ENCODE measurements around the gene TSPYL1.

DNA sequence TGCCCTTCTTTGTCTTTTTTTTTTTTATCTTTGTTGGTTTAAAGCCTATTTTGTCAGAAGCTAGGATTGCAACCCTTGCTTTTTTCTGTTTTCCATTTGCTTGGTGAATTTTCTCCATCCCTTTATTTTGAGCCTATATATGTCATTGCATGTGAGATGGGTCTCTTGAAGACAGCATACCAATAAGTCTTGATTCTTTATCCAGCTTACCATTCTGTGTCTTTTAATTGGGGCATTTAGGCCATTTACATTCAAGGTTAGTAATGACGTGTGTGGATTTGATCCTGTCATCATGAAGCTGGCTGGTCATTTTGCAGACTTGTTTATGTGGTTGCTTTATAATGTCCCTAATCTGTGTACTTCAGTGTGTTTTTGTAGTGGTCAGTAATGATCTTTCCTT, 16.4 kb downstream of the TSPYL1 start:
- TF ChIP-seq, protein P1, sequence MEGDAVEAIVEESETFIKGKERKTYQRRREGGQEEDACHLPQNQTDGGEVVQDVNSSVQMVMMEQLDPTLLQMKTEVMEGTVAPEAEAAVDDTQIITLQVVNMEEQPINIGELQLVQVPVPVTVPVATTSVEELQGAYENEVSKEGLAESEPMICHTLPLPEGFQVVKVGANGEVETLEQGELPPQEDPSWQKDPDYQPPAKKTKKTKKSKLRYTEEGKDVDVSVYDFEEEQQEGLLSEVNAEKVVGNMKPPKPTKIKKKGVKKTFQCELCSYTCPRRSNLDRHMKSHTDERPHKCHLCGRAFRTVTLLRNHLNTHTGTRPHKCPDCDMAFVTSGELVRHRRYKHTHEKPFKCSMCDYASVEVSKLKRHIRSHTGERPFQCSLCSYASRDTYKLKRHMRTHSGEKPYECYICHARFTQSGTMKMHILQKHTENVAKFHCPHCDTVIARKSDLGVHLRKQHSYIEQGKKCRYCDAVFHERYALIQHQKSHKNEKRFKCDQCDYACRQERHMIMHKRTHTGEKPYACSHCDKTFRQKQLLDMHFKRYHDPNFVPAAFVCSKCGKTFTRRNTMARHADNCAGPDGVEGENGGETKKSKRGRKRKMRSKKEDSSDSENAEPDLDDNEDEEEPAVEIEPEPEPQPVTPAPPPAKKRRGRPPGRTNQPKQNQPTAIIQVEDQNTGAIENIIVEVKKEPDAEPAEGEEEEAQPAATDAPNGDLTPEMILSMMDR (IDR thresholded peaks at IDR 0.05) = no peak
- TF ChIP-seq POLR2A (IDR thresholded peaks at IDR 0.05) = no peak

Measured in breast epithelium (tissue), 3 donors.